Measurements from ENCODE around the gene MACROH2A2.

GRCh38 chr10:70092389-70092718 lies 39.7 kb downstream of the MACROH2A2 start:
- TF ChIP-seq POLR2AphosphoS5 (IDR thresholded peaks at IDR 0.05; ENCODE audit: borderline replicate concordance, low read depth, low read length) (no peak), EZH2 (IDR thresholded peaks at IDR 0.05) (no peak)

Measured in SK-N-MC (cell line).